Measurements from ENCODE around the gene TNFAIP3.
"Not testable (repeated sequence)": the region's sequence is repeated elsewhere in the genome, so short reads cannot be mapped to it uniquely, and the experiment has no call there.

- TF ChIP-seq CTCF (IDR thresholded peaks at IDR 0.05; ENCODE audit: poor library complexity); EZH2 (IDR thresholded peaks at IDR 0.05; ENCODE audit: borderline replicate concordance): not testable (repeated sequence)
Measured at GRCh38 chr6:137844327-137844726, 22.7 kb upstream of the TNFAIP3 start.

All from hepatocyte (in vitro differentiated cells).